T47D (cell line): ENCODE data around the gene CIBAR2.

Experiments used
- DNase-seq, 2 experiments: peaks; one replicate each; pipeline versions ENCODE4 v3.0.0 to v3.0.0-alpha.2; 2011 to 2012; ENCODE audit warnings: low read depth in 1 of 2, low spot score in 1 of 2
- JUND ChIP-seq: IDR thresholded peaks from 2 replicates; pipeline ENCODE4 v1.6.1; 2012; ENCODE audit warnings: low read depth
- in situ Hi-C: cut with HindIII; loops from 2 replicates; pipeline ENCODE4 v1.10.0; 2016; ENCODE audit warnings: low sequenced_read_pairs, low pct_unique_long_range_greater_than_20kb

The CIBAR2 gene

DNA sequence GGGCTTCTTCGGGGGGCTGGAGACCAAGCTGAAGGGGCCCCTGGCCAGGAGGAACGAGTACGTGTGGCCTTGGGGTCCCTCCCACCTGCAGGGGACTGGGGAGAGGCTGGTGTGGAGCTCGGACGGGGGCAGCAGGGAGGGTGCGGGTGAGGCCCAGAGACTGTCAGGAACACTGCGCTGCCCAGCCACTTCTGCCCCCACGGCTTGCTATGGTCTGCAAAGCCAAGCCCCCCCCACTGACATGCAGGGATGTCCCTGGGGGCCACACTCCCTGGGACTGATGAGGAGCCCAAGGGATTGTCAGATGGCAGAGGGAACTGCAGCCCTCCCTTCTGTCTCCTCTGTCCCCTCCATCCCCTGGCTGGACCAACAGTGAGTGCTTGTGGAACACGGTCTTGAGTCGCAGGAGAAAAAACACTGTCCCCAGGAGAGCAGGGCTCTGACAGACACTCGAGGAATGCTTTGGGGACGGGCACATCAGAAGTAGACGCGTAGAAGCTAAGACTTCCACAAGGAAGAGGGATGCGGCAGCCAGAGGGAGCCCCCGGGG is 34.6 kb downstream of the CIBAR2 start:
- in situ Hi-C loops, result no loop called here
- no peak for DNase-seq
- no peak for TF ChIP-seq JUND

GRCh38 chr16:85077039-85077438 is 35.2 kb downstream of the CIBAR2 start:
- in situ Hi-C loops, result no loop called here
- no peak for DNase-seq
- TF ChIP-seq JUND, result no peak

- in situ Hi-C loops, result no loop called here
- no peak for DNase-seq
- TF ChIP-seq JUND, result no peak
Observed at GRCh38 chr16:85075236-85075924, 36.9 kb downstream of the CIBAR2 start.

- no peak for TF ChIP-seq JUND
- in situ Hi-C loops, result no loop called here
Observed at GRCh38 chr16:85074225-85074914, 37.9 kb downstream of the CIBAR2 start.

GRCh38 chr16:85072947-85073346 is 39.3 kb downstream of the CIBAR2 start:
- in situ Hi-C loops, result no loop called here
- no peak for DNase-seq
- no peak for TF ChIP-seq JUND

More at GRCh38 chr16:85074225-85074914, 37.9 kb downstream of the CIBAR2 start:
- DNase-seq, result no peak

DNA sequence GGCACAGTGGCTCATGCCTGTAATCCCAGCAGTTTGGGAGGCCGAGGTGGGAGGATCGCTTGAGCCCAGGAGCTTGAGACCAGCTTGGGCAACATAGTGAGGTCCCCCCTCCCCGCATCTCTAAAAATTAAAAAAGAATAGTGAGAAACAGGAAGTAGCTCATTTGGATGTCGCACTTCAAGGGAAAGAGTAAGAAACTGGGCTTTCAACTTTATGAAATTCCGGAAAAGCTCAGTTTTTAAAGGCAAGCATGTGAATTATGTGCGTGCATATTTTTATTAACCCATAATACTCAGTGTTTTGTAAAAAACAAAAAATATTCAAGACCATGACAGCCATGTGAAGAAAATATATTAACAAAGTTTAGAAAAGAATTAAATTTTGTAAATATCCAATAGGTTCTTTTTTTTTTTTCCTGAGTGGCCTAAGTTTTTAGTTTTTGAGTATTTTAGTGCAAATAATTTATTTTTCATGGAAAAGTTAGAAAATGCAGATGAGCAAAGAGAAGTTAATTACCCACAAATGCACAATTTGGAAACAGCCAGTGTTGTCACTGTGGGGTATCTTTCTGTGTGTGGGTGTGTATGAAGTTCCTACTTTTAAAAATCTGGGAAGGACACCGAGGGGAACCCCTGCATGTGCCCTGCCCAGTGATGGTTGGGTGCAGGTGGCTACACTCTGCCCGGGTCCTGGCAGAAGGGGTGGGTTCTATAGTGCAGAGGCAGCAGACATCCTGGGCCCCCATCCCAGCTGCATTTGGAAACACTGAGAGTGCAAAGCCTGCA is 40.0 kb downstream of the CIBAR2 start:
- in situ Hi-C loops, result no loop called here
- TF ChIP-seq JUND, result no peak
- DNase-seq, result no peak

- TF ChIP-seq JUND, result no peak
- in situ Hi-C loops, result no loop called here
- no peak for DNase-seq
Observed at GRCh38 chr16:85069171-85069570, 43.1 kb downstream of the CIBAR2 start.

DNA sequence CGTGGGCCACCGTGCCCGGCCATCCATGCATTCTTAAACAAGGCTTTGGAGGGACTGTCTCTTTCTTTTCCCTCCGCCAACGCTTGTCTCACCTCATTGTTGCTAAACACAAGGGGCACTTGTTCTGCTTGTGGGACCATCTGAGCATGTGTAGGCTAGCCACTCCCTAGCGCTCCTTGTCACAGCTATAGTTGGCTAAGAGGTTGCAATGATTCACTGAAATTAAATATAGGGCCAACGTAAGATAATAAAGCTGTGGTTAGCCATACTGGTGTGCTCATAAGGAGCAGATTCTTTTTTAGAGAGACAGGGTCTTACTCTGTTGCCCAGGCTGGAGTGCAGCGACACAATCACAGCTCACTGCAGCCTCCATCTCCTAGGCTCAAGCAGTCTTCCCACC is 43.5 kb downstream of the CIBAR2 start:
- in situ Hi-C loops, result no loop called here
- DNase-seq, result no peak
- no peak for TF ChIP-seq JUND

GRCh38 chr16:85067426-85067825 is 44.8 kb downstream of the CIBAR2 start:
- no peak for DNase-seq
- TF ChIP-seq JUND, result no peak
- in situ Hi-C loops, result no loop called here

DNA sequence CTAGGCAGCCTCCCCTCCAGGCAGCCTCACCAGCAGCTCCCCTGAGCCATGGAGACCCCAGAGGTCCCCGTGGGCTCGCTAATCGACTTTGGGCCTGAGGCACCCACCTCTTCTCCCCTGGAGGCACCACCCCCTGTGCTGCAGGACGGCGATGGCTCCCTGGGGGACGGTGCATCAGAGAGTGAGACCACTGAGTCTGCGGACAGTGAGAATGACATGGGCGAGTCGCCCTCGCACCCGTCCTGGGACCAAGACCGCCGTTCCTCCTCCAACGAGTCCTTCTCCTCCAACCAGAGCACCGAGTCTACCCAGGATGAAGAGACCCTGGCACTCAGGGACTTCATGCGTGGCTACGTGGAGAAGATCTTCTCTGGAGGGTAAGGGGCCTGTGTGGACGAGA is 45.2 kb downstream of the CIBAR2 start:
- DNase-seq, result no peak
- TF ChIP-seq JUND, result no peak
- in situ Hi-C loops, result no loop called here

GRCh38 chr16:85066346-85066885 is 45.9 kb downstream of the CIBAR2 start:
- in situ Hi-C loops, result no loop called here
- DNase-seq, result no peak
- TF ChIP-seq JUND, result no peak

GRCh38 chr16:85065099-85065498 is 47.2 kb downstream of the CIBAR2 start:
- no peak for DNase-seq

More at GRCh38 chr16:85065099-85065498, 47.2 kb downstream of the CIBAR2 start:
- TF ChIP-seq JUND, result no peak
- in situ Hi-C loops, result no loop called here
